PC-9 (cell line): Measurements from ENCODE around the gene TMEM123. TPM values are rescaled to one million over a fixed set of nuclear protein-coding genes. Genes with fewer than 3 reads are reported as not detected.

Source experiments
- BruUV-seq: library from RNA; stranded (reverse); fragments of 400-500 nt; replicated peaks from 2 replicates; lab custom pipeline; 2021; lab: Mats Ljungman, UMichigan
- CTCF ChIA-PET: fragments of 300-600 bp; sonication (Branson Sonifier 250); formaldehyde crosslinking; loops from one replicate; lab custom pipeline; 2022; ENCODE audit warnings: antibody characterized with exemption; lab: Charles Lee
- POLR2A ChIA-PET: fragments of 300-600 bp; sonication (Branson Sonifier 250); formaldehyde crosslinking; loops from one replicate; lab custom pipeline; 2022; ENCODE audit warnings: antibody characterized with exemption; ENCODE audit not compliant: unreplicated experiment; lab: Charles Lee
- DNase-seq, 2 experiments: peaks; one replicate each; pipeline versions ENCODE4 v3.0.0 to v3.0.0-alpha.2; 2015 to 2022; ENCODE audit warnings: mixed read lengths in 1 of 2
- H2AFZ ChIP-seq: fragments of 200-600 bp; sonication (generic); 2 replicates; pipeline ENCODE4 v1.8.1; 2017; ENCODE audit warnings: antibody characterized with exemption
- H3F3A ChIP-seq: fragments of 200-600 bp; sonication (generic); 2 replicates; pipeline ENCODE4 v1.8.1; 2017; ENCODE audit warnings: antibody characterized with exemption, mild to moderate bottlenecking, low read depth; ENCODE audit not compliant: insufficient read depth
- H3K27ac ChIP-seq: fragments of 200-600 bp; sonication (generic); 2 replicates; pipeline ENCODE4 v1.6.1; 2016; ENCODE audit warnings: mixed run types
- H3K27me3 ChIP-seq: fragments of 200-600 bp; sonication (generic); 2 replicates; pipeline ENCODE4 v1.6.1; 2016; ENCODE audit warnings: low read depth, mixed run types; ENCODE audit not compliant: insufficient read depth
- H3K36me3 ChIP-seq: fragments of 200-600 bp; sonication (generic); 2 replicates; pipeline ENCODE4 v1.6.1; 2016; ENCODE audit warnings: low read depth, mixed run types
- H3K4me1 ChIP-seq: fragments of 200-600 bp; sonication (generic); replicated peaks from 2 replicates; pipeline ENCODE4 v1.6.1; 2016; ENCODE audit warnings: mixed run types; ENCODE audit not compliant: insufficient read depth
- H3K4me2 ChIP-seq: fragments of 200-600 bp; sonication (generic); 2 replicates; pipeline ENCODE4 v1.6.1; 2017; ENCODE audit warnings: mixed run types
- H3K4me3 ChIP-seq: fragments of 200-600 bp; sonication (generic); 2 replicates; pipeline ENCODE4 v1.6.1; 2016; ENCODE audit warnings: mixed run types
- H3K79me2 ChIP-seq: fragments of 200-600 bp; sonication (generic); 2 replicates; pipeline ENCODE4 v1.6.1; 2017; ENCODE audit warnings: low read depth, mixed run types
- H3K9me2 ChIP-seq: fragments of 200-600 bp; sonication (generic); 2 replicates; pipeline ENCODE4 v1.8.1; 2017; ENCODE audit warnings: mild to moderate bottlenecking; ENCODE audit not compliant: insufficient read depth
- H3K9me3 ChIP-seq: fragments of 200-600 bp; sonication (generic); 2 replicates; pipeline ENCODE4 v1.8.1; 2016; ENCODE audit warnings: low read depth; ENCODE audit not compliant: insufficient read depth
- H4K20me1 ChIP-seq: fragments of 200-600 bp; sonication (generic); 2 replicates; pipeline ENCODE4 v1.8.1; 2017; ENCODE audit not compliant: insufficient read depth
- EZH2 ChIP-seq: fragments of 200-600 bp; sonication (generic); IDR thresholded peaks from 2 replicates; pipeline ENCODE4 v1.8.0; 2017; ENCODE audit warnings: antibody characterized with exemption, low read depth
- intact Hi-C: fragments of 100-400 bp; cut with micrococcal nuclease; formaldehyde crosslinking; loops from one replicate; pipeline ENCODE4 v1.10.0; 2022; ENCODE audit not compliant: unreplicated experiment
- total RNA-seq: library from RNA; stranded (reverse); gene quantifications from 2 replicates; pipeline ENCODE4 v1.2.3, GENCODE V29; 2021
- TF ChIP-seq, protein P1 (sequence below): fragments of 200-600 bp; sonication (generic); conservative IDR thresholded peaks from 2 replicates; pipeline ENCODE4 v1.6.1; 2017; ENCODE audit warnings: mixed run types, antibody characterized with exemption, mild to moderate bottlenecking, moderate library complexity

The TMEM123 gene
- total RNA-seq, 1 experiment from 2014 or later, result 201 TPM

DNA sequence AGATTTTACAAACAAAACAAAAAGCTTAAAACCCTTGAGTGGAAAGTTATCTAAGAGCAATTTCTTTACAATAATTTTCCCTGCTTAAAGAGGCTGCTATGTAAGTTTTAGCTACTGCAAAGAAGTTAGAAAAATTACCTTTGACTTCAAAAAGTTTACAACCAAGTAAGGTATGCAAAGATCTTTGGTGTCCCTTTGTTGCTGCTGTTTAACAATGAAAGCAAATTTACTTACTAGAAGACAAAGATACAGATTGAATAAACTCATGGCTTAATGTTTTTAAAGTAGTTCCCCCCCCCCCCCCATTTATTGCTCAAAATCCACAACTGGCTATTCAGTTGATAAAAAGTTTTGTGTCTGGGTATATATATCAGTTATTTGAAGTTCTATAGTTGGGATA lies 26.0 kb downstream of the TMEM123 start:
- no peak for DNase-seq
- Histone ChIP-seq H3K27ac (no peak overlapping the region), H3K4me3 (no peak overlapping the region), H3K4me1 (no peaks in the 10 kb centered on the region), H3K79me2 (peaks cover 56% of the 10 kb centered on the region), H3K9me3 (no peaks in the 10 kb centered on the region), H4K20me1 (peaks cover 4% of the 10 kb centered on the region), H3K27me3 (no peaks in the 10 kb centered on the region), H2AFZ (no peak overlapping the region), H3K4me2 (no peak overlapping the region), H3K36me3 (peaks cover 2% of the 10 kb centered on the region; the same call in 1 of the 2 replicates), H3F3A (no peaks in the 10 kb centered on the region), H3K9me2 (no peaks in the 10 kb centered on the region)
- ChIA-PET CTCF (no interaction called here), POLR2A (no interaction called here)
- TF ChIP-seq EZH2, result no peak
- TF ChIP-seq, protein P1, sequence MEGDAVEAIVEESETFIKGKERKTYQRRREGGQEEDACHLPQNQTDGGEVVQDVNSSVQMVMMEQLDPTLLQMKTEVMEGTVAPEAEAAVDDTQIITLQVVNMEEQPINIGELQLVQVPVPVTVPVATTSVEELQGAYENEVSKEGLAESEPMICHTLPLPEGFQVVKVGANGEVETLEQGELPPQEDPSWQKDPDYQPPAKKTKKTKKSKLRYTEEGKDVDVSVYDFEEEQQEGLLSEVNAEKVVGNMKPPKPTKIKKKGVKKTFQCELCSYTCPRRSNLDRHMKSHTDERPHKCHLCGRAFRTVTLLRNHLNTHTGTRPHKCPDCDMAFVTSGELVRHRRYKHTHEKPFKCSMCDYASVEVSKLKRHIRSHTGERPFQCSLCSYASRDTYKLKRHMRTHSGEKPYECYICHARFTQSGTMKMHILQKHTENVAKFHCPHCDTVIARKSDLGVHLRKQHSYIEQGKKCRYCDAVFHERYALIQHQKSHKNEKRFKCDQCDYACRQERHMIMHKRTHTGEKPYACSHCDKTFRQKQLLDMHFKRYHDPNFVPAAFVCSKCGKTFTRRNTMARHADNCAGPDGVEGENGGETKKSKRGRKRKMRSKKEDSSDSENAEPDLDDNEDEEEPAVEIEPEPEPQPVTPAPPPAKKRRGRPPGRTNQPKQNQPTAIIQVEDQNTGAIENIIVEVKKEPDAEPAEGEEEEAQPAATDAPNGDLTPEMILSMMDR, result no peak
- intact Hi-C loops, result no loop called here
- no TSS peak for BruUV-seq

DNA sequence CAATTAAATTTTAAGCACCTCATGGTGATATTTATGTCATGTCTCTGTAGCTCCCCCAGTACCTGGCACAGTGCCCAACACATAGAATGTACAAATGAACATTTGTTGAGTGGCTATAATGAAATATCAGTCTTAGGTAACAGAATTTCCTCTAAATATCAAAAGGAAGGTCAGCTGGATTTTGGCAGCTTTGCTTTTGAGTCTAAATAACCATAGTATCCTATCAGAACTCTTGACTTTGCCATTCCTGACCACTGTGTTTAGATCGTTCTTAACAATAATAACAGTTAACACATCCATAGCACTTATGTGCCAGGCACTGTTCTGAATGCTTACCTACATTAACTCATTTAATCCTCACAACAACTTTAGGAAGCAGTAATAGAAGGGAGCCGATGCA lies 26.6 kb downstream of the TMEM123 start:
- H3K27me3 ChIP-seq, result no peaks in the 10 kb centered on the region
- no peaks in the 10 kb centered on the region for H3F3A ChIP-seq
- intact Hi-C loops, result no loop called here
- no peaks in the 10 kb centered on the region for H3K9me3 ChIP-seq
- TF ChIP-seq, protein P1, result no peak
- no peak for TF ChIP-seq EZH2
- H3K36me3 ChIP-seq, result no peaks in the 10 kb centered on the region
- ChIA-PET CTCF (no interaction called here), POLR2A (no interaction called here)
- H3K4me3 ChIP-seq, result no peak overlapping the region
- no peaks in the 10 kb centered on the region for H3K9me2 ChIP-seq
- H4K20me1 ChIP-seq, result peaks cover 4% of the 10 kb centered on the region
- peaks cover 57% of the 10 kb centered on the region for H3K79me2 ChIP-seq
- no peak overlapping the region for H2AFZ ChIP-seq
- no TSS peak for BruUV-seq
- no peak overlapping the region for H3K4me2 ChIP-seq
- no peak overlapping the region for H3K27ac ChIP-seq
- H3K4me1 ChIP-seq, result no peaks in the 10 kb centered on the region
- no peak for DNase-seq

DNA sequence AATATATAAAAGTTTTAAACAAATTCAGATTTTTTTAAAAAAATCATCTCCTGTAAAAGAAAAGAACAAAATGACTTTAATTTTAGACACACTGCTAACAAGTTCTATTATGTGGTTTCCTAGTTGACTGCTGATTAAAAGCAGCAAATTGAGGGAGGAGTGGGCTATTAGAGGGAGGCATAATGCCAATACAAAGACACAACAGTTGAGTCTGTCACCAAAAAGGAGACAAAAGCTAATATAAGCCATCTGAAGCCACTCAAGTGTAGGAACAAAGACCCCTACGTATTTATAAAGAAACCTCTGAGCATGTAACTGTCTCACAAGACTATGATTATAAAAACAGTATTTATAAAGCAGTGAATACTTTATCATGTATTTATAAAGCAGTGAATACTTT lies 28.6 kb downstream of the TMEM123 start:
- Histone ChIP-seq H3K79me2 (peaks cover 67% of the 10 kb centered on the region), H3K36me3 (no peaks in the 10 kb centered on the region), H3K4me1 (no peaks in the 10 kb centered on the region), H3K4me2 (no peak overlapping the region), H2AFZ (no peak overlapping the region), H4K20me1 (peaks cover 10% of the 10 kb centered on the region), H3K27me3 (no peaks in the 10 kb centered on the region), H3K9me3 (no peaks in the 10 kb centered on the region), H3K9me2 (no peaks in the 10 kb centered on the region), H3F3A (no peaks in the 10 kb centered on the region), H3K4me3 (no peak overlapping the region), H3K27ac (no peak overlapping the region)
- BruUV-seq, result no TSS peak
- DNase-seq, result no peak
- CTCF ChIA-PET, result no interaction called here
- POLR2A ChIA-PET, result interaction anchor here (0.6 kb wide), 1 partner anchor 949 kb away, joined by 5 read pairs; no protein-coding TSS in a partner anchor
- intact Hi-C loops, result no loop called here
- TF ChIP-seq, protein P1, result no peak
- no peak for TF ChIP-seq EZH2
